Transverse colon (tissue), 4 donors: ENCODE results near the gene TFAP2A.

Experiments
- POLR2A ChIP-seq: fragments of 450-650 bp; IDR thresholded peaks from one replicate; pipeline ENCODE4 v1.6.1; 2016; ENCODE audit warnings: antibody characterized with exemption, mild to moderate bottlenecking, moderate library complexity
- POLR2AphosphoS5 ChIP-seq, 3 donors: sonication (generic); formaldehyde crosslinking; IDR thresholded peaks; one replicate each; pipeline ENCODE4 v1.6.1; 2016; ENCODE audit warnings: antibody characterized with exemption in 3 of 3
- TF ChIP-seq, protein P1 (sequence below), 5 experiments: fragments of 200-600 bp in 3 of 5; fragments of 450-650 bp in 2 of 5; sonication (generic) in 3 of 5; IDR thresholded peaks; 1 replicate in 2 of 5; 2 replicates in 3 of 5; pipeline ENCODE4 v1.5.1; 2016 to 2017; ENCODE audit warnings: antibody characterized with exemption in 5 of 5, inconsistent platforms in 3 of 5, mild to moderate bottlenecking in 2 of 5, moderate library complexity in 1 of 5

DNA sequence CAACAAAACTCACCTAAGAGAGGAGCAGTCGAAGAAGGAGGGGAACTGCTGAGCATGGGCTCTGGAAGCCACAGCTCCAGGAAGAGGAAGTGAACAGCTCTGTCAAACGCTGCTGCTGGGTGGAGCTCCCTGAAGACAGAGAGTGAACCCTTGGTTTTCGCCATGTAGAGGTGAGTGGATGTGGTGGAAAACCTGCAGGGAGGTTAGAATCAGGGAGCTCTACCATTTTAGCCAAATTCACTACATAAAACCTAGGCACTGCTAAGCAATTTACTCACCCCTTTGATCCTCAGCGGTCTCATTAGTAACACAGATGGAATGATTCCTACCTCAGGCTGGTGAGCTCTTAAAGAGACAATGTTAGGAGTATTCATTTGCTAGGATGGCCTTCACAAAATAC lies 19.4 kb upstream of the TFAP2A start:
- TF ChIP-seq, protein P1, sequence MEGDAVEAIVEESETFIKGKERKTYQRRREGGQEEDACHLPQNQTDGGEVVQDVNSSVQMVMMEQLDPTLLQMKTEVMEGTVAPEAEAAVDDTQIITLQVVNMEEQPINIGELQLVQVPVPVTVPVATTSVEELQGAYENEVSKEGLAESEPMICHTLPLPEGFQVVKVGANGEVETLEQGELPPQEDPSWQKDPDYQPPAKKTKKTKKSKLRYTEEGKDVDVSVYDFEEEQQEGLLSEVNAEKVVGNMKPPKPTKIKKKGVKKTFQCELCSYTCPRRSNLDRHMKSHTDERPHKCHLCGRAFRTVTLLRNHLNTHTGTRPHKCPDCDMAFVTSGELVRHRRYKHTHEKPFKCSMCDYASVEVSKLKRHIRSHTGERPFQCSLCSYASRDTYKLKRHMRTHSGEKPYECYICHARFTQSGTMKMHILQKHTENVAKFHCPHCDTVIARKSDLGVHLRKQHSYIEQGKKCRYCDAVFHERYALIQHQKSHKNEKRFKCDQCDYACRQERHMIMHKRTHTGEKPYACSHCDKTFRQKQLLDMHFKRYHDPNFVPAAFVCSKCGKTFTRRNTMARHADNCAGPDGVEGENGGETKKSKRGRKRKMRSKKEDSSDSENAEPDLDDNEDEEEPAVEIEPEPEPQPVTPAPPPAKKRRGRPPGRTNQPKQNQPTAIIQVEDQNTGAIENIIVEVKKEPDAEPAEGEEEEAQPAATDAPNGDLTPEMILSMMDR (IDR thresholded peaks at IDR 0.05): no peak
- TF ChIP-seq POLR2A (no peak), POLR2AphosphoS5 (IDR thresholded peaks at IDR 0.05) (no peak)
